ENCODE results near the gene HPGDS. TPM values are rescaled to one million over a fixed set of nuclear protein-coding genes. Genes with fewer than 3 reads are reported as not detected.

Gene HPGDS
- total RNA-seq, 1 experiment from 2014 or later: not detected

DNA sequence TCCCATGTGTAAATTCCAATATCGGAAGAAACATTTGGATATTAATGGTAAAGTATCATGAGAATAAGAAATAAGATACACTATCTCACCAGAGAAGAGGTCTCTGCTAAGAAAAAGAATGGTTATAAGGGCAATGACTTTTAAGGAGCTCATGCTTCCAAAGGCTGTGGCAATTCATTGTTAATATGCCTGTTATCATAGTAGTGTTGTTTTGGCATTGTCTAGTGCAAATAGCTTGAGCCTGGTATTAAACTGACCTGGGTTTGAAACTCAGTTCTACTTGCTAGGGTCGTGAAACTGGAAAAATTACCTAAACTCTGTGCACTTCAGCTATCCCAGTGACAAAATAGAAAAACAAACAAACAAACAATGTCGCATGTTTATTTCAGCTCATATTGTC lies 8.8 kb downstream of the HPGDS start:
- no peaks in the 10 kb centered on the region for H4K20me1 ChIP-seq (ENCODE audit: low read length)
- H3K9me2 ChIP-seq (replicated peaks; ENCODE audit: low read length): no peaks in the 10 kb centered on the region
- H3K27me3 ChIP-seq (ENCODE audit: low read length): no peaks in the 10 kb centered on the region
- no peak overlapping the region for H2AFZ ChIP-seq (ENCODE audit: low read length)
- no peaks in the 10 kb centered on the region; the same call in 1 of the 2 replicates for H3K36me3 ChIP-seq (ENCODE audit: low read depth, low read length)
- H3F3A ChIP-seq (ENCODE audit: low read length, unreplicated experiment): no peaks in the 10 kb centered on the region
- TF ChIP-seq EZH2 (IDR thresholded peaks at IDR 0.05; ENCODE audit: low read length, unreplicated experiment) (no peak), EZH2phosphoT487 (IDR thresholded peaks at IDR 0.05; ENCODE audit: borderline replicate concordance, low read length) (no peak)
- TF ChIP-seq, protein P1, sequence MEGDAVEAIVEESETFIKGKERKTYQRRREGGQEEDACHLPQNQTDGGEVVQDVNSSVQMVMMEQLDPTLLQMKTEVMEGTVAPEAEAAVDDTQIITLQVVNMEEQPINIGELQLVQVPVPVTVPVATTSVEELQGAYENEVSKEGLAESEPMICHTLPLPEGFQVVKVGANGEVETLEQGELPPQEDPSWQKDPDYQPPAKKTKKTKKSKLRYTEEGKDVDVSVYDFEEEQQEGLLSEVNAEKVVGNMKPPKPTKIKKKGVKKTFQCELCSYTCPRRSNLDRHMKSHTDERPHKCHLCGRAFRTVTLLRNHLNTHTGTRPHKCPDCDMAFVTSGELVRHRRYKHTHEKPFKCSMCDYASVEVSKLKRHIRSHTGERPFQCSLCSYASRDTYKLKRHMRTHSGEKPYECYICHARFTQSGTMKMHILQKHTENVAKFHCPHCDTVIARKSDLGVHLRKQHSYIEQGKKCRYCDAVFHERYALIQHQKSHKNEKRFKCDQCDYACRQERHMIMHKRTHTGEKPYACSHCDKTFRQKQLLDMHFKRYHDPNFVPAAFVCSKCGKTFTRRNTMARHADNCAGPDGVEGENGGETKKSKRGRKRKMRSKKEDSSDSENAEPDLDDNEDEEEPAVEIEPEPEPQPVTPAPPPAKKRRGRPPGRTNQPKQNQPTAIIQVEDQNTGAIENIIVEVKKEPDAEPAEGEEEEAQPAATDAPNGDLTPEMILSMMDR (conservative IDR thresholded peaks at IDR 0.05; ENCODE audit: low read depth, low read length): no peak
- H3K79me2 ChIP-seq (ENCODE audit: low read length): no peaks in the 10 kb centered on the region
- BruUV-seq (replicated peaks): no TSS peak
- H3K9me3 ChIP-seq (ENCODE audit: low read length): no peaks in the 10 kb centered on the region
- H3K4me1 ChIP-seq (ENCODE audit: insufficient read depth, low read length): peaks cover 17% of the 10 kb centered on the region
- intact Hi-C loops (cut with micrococcal nuclease): loop anchor here (1.0 kb wide), 1 partner anchor 56 kb away; no protein-coding TSS in a partner anchor
- H3K27ac ChIP-seq (ENCODE audit: low read length): no peak overlapping the region
- H3K4me2 ChIP-seq (ENCODE audit: low read length): no peak overlapping the region
- ChIA-PET POLR2A (ENCODE audit: unreplicated experiment) (no interaction called here), CTCF (interaction anchor here (0.6 kb wide), 1 partner anchor 51 kb away, joined by 4 read pairs; no protein-coding TSS in a partner anchor)
- no peak overlapping the region for H3K9ac ChIP-seq (ENCODE audit: low read length)
- H3K4me3 ChIP-seq (ENCODE audit: low read length): no peak overlapping the region
- DNase-seq (no peak), ATAC-seq (no peak)

- Histone ChIP-seq H3K27ac (ENCODE audit: low read length) (no peak overlapping the region), H2AFZ (ENCODE audit: low read length) (no peak overlapping the region), H3K9ac (ENCODE audit: low read length) (no peak overlapping the region), H3K27me3 (ENCODE audit: low read length) (no peaks in the 10 kb centered on the region), H3K36me3 (ENCODE audit: low read depth, low read length) (no peaks in the 10 kb centered on the region; the same call in 1 of the 2 replicates), H4K20me1 (ENCODE audit: low read length) (no peaks in the 10 kb centered on the region), H3K79me2 (ENCODE audit: low read length) (no peaks in the 10 kb centered on the region), H3F3A (ENCODE audit: low read length, unreplicated experiment) (no peaks in the 10 kb centered on the region), H3K4me1 (ENCODE audit: insufficient read depth, low read length) (peaks cover 17% of the 10 kb centered on the region), H3K9me3 (ENCODE audit: low read length) (no peaks in the 10 kb centered on the region), H3K4me3 (ENCODE audit: low read length) (no peak overlapping the region), H3K9me2 (replicated peaks; ENCODE audit: low read length) (no peaks in the 10 kb centered on the region), H3K4me2 (ENCODE audit: low read length) (no peak overlapping the region)
- DNase-seq (peak; percentile 9), ATAC-seq (no peak)
- ChIA-PET POLR2A (ENCODE audit: unreplicated experiment) (no interaction called here), CTCF (interaction anchor here (0.6 kb wide), 1 partner anchor 52 kb away, joined by 4 read pairs; no protein-coding TSS in a partner anchor)
- intact Hi-C loops (cut with micrococcal nuclease): loop anchor here (1.0 kb wide), 1 partner anchor 57 kb away; no protein-coding TSS in a partner anchor
- TF ChIP-seq EZH2phosphoT487 (IDR thresholded peaks at IDR 0.05; ENCODE audit: borderline replicate concordance, low read length): no peak
- no peak for TF ChIP-seq EZH2 (IDR thresholded peaks at IDR 0.05; ENCODE audit: low read length, unreplicated experiment)
- TF ChIP-seq, protein P1 (conservative IDR thresholded peaks at IDR 0.05; ENCODE audit: low read depth, low read length): peak; percentile 49
- no TSS peak for BruUV-seq (replicated peaks)
These were observed 9.5 kb downstream of the HPGDS start for GRCh38 chr4:94332983-94333590.

DNA sequence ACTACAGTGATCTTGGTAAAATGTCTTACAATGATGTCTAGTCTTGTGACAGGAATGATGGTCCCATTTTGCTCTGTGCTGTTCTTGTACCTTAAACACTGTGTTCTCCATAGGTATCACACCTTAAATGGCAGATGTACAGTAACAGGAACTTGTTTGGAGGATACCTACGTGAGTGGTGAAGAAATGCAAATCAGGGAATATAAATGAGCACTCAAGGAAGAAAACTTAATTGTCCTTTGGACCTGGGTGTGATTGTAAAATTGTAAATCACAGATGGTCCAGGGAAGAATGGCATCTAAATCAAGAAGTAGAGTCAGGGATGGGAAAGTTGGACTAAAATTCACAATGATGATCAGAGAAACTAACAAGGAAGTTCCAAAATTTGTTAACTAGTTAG lies 12.7 kb downstream of the HPGDS start:
- no peak for TF ChIP-seq EZH2phosphoT487 (IDR thresholded peaks at IDR 0.05; ENCODE audit: borderline replicate concordance, low read length)
- no peak for TF ChIP-seq EZH2 (IDR thresholded peaks at IDR 0.05; ENCODE audit: low read length, unreplicated experiment)
- TF ChIP-seq, protein P1 (conservative IDR thresholded peaks at IDR 0.05; ENCODE audit: low read depth, low read length): no peak
- Histone ChIP-seq H3K9me2 (replicated peaks; ENCODE audit: low read length) (no peaks in the 10 kb centered on the region), H3K4me2 (ENCODE audit: low read length) (no peak overlapping the region), H3K9ac (ENCODE audit: low read length) (no peak overlapping the region), H3K9me3 (ENCODE audit: low read length) (no peaks in the 10 kb centered on the region; the same call in 1 of the 2 replicates), H3K4me3 (ENCODE audit: low read length) (no peak overlapping the region), H3K79me2 (ENCODE audit: low read length) (no peaks in the 10 kb centered on the region), H3K27me3 (ENCODE audit: low read length) (no peaks in the 10 kb centered on the region), H3F3A (ENCODE audit: low read length, unreplicated experiment) (no peaks in the 10 kb centered on the region), H3K36me3 (ENCODE audit: low read depth, low read length) (no peaks in the 10 kb centered on the region; the same call in 1 of the 2 replicates), H4K20me1 (ENCODE audit: low read length) (no peaks in the 10 kb centered on the region), H3K27ac (ENCODE audit: low read length) (no peak overlapping the region), H2AFZ (ENCODE audit: low read length) (no peak overlapping the region), H3K4me1 (ENCODE audit: insufficient read depth, low read length) (peaks cover 10% of the 10 kb centered on the region)
- ATAC-seq: no peak
- no peak for DNase-seq
- intact Hi-C loops (cut with micrococcal nuclease): no loop called here
- no TSS peak for BruUV-seq (replicated peaks)
- ChIA-PET CTCF (no interaction called here), POLR2A (ENCODE audit: unreplicated experiment) (no interaction called here)
